Left cardiac atrium (tissue), 4 donors: ENCODE data around the gene PPP2R2C. TPM values are rescaled to one million over a fixed set of nuclear protein-coding genes. Genes with fewer than 3 reads are reported as not detected.

Experiments used
- ATAC-seq, 2 donors: fragments of 200-7000 bp; cut with Tn5 transposase; one replicate each; pipeline ENCODE4 v1.9.1; 2020; ENCODE audit warnings: mild to moderate bottlenecking in 2 of 2, moderate library complexity in 2 of 2
- DNase-seq: peaks from one replicate; pipeline ENCODE4 v3.0.0-alpha.2; 2020
- intact Hi-C, 2 donors: fragments of 100-400 bp; cut with DNase I; formaldehyde crosslinking; loops; one replicate each; pipeline versions ENCODE4 v1.14.1 to v1.15.1; 2022 to 2023
- total RNA-seq, 2 donors: library from RNA; stranded (reverse); fragmentation: NEBNext Ultra II Directional; extraction: Animal tissue kit (Norgen Biotek cat#: 25700); gene quantifications; one replicate each; pipeline ENCODE4 v1.2.1, GENCODE V29; 2021
- donor health status: DM: no; HTN: yes; CAD: no.
- donor health status: DM: no; HTN: yes; CAD: no; lungs with severe emphysema.
- donor health status: DM: yes; HTN: yes; CAD: no.
- donor health status: Dilated cardiomyopathy.

The PPP2R2C gene
- total RNA-seq, 2 donors from 2014 or later: 4.8 to 5.2 TPM

DNA sequence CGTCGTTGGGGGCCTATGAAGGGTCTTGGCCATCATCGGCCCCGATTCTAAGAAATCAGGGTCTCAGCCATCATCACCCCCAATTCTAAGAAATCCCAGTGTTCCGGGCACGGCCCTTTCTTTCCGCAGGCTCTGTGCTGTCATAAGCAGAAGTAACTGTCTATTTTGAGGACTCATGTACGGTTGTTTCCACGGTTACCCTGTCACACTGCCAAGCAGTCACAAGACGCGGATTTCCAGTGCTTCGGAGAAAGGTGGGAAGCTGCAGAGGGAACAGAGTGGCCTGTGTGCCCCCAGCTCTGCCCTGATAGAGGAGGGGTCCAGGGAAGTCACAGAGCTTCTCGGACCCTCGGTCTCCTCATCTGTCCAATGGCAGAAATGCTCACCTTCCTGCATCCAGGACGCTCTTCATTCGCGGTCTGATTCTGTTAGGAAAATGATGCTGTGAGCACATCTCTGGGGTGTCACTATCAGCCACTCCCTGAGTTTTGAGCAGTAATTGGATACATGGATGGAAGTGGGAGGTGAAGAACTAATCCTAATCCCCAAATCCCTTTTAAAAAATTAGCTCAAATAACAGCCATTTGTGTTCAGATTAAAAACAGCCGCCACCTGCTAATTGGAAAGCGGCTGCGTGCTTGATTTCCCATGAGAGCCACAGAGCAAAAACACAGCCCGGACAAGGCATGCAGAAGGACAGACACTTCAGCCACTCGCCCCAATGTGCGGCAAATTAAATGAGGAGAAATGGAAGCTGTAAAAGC, 129.7 kb downstream of the PPP2R2C start:
- intact Hi-C loops: no loop called here
- DNase-seq (peak; percentile 70), ATAC-seq (peak; percentile 24 to 55)

DNA sequence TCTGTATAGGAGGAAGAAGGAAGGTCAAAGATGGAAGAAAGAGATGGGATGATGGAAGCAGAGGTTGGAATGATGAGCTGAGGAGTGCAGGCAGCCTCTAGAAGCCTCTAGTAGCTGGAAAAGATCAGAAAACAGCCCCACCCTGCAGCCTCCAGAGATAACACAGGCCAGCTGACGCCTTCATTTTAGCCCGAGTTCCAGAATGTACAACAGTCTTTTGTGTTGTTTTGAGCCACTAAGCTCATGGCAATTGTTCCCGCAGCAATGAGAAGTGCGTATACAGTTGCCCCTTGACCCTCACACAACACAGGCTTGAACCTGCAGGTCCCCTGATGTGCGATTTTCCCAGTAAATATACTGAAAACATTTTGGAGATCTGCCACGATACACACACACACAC, 130.7 kb downstream of the PPP2R2C start:
- no peak for ATAC-seq
- no peak for DNase-seq
- intact Hi-C loops: no loop called here

DNA sequence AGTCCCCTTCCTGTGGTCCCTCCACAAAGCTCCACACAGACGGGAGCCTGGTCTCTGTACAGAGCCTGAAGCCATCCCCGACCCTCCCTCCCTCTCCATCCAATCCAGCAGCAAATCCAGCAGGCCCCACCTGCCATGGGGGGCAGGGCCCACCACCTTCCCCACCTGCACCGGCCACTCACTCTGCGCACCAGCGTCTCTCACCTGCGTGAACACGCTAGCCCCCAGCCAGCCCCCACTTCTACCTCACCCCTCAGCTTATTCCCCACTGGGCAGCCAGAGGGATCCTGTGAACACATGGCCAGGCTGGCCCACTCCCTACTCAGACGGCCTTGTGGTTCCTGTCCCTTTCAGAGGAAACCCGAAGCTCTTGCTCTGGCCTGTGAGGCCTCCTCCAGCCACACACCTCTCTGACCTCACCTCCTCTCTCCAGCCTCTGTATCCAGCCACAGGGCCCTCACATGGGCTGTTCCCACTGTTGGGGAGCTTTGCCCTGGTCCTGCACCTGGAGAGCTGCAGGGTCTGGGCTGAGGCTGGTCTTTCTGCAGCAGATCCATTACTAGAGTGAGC, 131.9 kb downstream of the PPP2R2C start:
- ATAC-seq: no peak
- no peak for DNase-seq
- intact Hi-C loops: no loop called here

DNA sequence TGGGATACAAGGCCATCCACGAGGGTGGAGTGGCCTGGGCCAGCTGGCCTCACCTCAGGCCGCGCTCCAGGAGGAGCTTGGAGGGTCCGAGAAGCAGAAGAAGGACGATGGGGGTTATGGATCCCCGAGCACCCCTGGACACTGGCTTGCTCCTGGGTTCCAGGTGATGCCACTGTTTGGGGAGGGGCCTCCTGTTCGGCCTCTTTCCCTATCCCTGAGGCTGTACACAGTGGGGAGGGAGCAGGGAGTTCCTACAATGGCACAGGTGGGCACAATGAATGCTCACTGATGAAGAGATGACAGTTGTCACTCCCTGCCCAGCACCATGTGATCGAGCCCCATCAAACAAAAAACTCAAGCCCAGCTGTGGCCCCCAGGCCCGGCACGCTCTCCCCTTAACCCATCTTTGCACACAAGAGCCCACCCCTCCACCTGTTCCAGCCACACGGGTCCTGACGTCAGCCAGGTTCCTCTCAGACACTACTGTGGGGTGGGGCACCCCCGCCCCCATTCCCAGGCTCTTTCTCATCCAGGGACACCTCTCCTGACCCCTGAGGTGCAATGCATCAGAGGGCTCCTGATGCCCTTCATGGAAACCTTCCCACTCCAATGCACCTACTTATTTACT, 132.5 kb downstream of the PPP2R2C start:
- no peak for ATAC-seq
- intact Hi-C loops: loop anchor here in 1 of 2 donors (5.0 kb wide), 1 partner anchor 207 kb away; no protein-coding TSS in a partner anchor
- no peak for DNase-seq

DNA sequence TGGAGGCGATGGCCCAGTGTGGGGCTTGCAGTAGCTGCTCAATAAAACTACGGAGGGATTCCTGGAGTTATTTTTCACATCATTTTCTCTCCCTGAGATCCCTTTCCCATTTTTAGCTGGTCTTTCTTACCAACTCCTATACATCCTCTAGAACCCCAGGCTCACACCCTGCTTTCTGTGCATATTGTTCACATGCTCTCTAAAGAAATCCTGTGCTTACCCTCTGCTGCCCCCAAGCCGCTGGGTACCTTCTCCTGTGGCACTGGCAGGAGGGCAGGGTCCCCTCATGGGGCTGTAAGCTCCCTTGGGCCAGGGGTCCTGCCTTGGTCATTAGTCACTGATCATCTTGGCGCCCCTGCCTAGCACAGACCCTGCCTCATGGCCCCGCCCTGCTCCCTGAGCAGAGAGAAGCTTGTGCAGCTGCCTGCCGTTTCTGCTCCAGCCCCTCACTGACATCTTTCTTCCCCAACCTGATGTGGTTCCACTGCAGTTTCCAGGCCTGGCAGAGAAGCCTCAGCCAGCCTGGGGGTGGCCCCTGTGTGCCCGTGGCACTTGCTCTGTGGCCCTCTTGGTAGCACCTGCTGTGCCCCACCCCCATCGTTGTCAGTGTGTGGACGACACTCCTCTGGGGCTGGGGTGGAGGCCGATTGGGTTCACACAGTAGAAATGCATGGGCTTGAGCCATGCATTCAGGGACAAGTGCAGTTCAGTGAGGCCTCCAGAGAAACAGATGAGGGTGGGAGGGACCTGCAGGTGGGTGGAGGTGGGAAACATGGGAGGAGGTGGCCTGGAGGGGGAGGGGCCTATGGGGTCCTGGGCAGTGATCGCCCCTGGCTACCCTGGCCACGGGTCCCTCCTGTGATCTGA, 133.2 kb downstream of the PPP2R2C start:
- DNase-seq: no peak
- intact Hi-C loops: loop anchor here in 1 of 2 donors (5.0 kb wide), 1 partner anchor 208 kb away; no protein-coding TSS in a partner anchor
- ATAC-seq: no peak

GRCh38 chr4:6338175-6338950, 134.1 kb downstream of the PPP2R2C start:
- no peak for DNase-seq
- ATAC-seq: no peak
- intact Hi-C loops: loop anchor here in 1 of 2 donors (5.0 kb wide), 1 partner anchor 209 kb away; no protein-coding TSS in a partner anchor

DNA sequence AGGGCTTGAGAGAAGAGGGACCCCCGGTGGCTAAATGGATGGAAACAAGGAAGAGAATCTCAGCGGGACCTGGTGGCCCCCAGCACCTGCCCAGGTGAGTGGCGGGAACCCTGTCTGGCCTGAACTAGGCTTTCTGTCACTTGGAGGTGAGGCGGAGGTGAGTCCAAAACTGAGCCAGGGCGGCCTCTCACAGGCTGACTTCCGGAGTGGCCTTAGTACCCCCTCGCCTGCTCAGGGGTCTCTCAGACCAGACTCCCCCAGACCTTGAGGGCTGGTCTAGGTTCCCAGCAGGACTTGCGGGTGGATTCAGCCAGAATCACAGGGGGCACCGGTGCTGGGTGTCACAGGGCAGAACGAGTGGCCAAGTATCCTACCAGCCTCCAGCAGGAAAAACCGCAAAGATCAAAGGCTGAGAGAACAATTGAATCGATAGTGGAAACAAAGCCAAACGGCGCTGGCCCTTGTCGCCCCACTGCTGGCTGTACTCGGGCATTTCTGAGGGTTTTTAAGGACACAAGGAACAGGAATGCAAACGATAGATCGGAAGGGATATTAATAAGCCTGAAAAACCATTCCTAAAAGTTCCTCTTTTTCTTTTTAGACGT, 135.0 kb downstream of the PPP2R2C start:
- no peak for ATAC-seq
- DNase-seq: no peak
- intact Hi-C loops: loop anchor here in 1 of 2 donors (5.0 kb wide), 1 partner anchor 210 kb away; no protein-coding TSS in a partner anchor

DNA sequence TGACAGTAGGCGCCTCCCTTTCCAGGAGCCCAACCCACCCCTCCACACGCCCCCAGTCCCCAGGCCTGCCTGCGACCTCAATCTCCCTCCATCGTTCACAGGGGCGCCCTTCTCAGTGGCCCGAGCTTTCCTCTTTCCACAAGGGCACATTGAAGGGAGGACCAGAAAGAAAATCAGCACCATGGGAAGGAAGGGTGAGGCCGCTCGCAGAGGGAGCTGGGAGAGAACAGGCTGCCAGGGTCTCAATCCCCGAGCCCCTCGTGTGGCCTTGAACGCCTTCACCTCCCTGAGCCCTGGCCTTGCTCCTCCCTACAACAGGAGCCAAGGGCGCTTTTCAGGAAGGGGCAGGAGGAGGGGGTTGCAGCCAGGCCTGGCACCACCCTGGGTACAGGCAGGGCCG, 136.2 kb downstream of the PPP2R2C start:
- DNase-seq (no peak), ATAC-seq (no peak)
- intact Hi-C loops: loop anchor here in 1 of 2 donors (5.0 kb wide), 1 partner anchor 211 kb away; no protein-coding TSS in a partner anchor

- ATAC-seq (no peak), DNase-seq (no peak)
- intact Hi-C loops: loop anchor here in 1 of 2 donors (5.0 kb wide), 1 partner anchor 212 kb away; no protein-coding TSS in a partner anchor
Observed at GRCh38 chr4:6335040-6335590, 137.3 kb downstream of the PPP2R2C start.

- DNase-seq (no peak), ATAC-seq (no peak)
- intact Hi-C loops: loop anchor here in 1 of 2 donors (5.0 kb wide), 1 partner anchor 213 kb away; no protein-coding TSS in a partner anchor
Observed at GRCh38 chr4:6334203-6334887, 138.1 kb downstream of the PPP2R2C start.

- intact Hi-C loops: loop anchor here in 1 of 2 donors (5.0 kb wide), 1 partner anchor 214 kb away; no protein-coding TSS in a partner anchor
- ATAC-seq (no peak), DNase-seq (no peak)
Observed at GRCh38 chr4:6333301-6334202, 138.9 kb downstream of the PPP2R2C start.

GRCh38 chr4:6332669-6333050, 139.8 kb downstream of the PPP2R2C start:
- intact Hi-C loops: loop anchor here in 1 of 2 donors (5.0 kb wide), 1 partner anchor 215 kb away; no protein-coding TSS in a partner anchor
- DNase-seq (no peak), ATAC-seq (no peak)

DNA sequence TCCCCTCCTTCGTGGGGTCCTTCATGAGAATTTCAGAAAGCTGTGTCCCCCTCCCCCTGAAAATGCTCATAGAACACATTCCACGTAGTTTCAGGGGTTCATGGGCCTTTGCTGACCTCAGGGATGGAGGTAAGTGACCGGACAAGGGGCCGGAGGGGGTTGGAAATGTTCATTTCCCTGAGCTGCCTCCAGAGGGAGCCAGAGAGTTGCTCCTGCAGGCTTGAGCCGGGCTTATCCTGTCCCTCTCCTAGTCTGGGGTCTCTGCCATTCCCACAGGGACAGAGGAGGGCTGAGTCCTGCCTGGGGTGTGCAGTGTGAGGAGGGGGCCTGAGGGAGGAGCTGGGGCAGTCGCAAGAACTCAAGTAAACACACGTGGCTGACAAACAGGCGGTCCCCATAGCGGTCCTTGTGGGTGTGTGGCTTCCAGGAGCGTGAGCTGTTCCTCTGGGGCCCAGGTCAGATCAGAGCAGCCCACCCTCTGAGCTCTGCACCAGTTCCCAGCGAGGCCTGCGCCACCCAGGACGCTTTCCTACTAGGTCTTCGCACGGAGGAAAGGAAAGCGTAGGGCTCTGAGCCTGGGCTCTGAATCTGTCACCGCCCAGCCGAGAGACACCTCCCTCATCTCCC, 140.3 kb downstream of the PPP2R2C start:
- DNase-seq (no peak), ATAC-seq (no peak)
- intact Hi-C loops: loop anchor here in 1 of 2 donors (5.0 kb wide), 1 partner anchor 215 kb away; no protein-coding TSS in a partner anchor

DNA sequence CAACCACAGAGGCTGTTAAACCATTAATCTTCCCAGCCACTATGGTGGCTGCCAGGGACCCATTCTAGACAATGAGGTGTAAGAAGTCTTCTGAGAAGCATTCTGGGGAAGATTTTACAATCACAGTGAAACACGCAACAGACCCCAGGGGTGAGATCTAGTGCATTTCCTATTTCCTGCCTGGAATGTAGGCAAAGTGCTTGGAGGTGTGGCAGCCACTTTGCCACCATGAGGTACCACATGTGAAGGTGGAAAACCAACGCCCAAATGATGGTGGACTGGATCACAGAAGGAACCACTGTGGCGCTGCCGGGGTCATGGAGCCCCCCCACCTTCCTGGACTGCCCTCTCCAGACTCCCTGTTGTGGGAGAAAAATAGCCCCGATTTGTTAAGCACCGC, 140.9 kb downstream of the PPP2R2C start:
- ATAC-seq: no peak
- intact Hi-C loops: loop anchor here in 1 of 2 donors (5.0 kb wide), 1 partner anchor 216 kb away; no protein-coding TSS in a partner anchor
- no peak for DNase-seq

GRCh38 chr4:6331018-6331417, 141.4 kb downstream of the PPP2R2C start:
- intact Hi-C loops: loop anchor here in 1 of 2 donors (5.0 kb wide), 1 partner anchor 216 kb away; no protein-coding TSS in a partner anchor
- DNase-seq (no peak), ATAC-seq (no peak)
